ENCODE measurements around the gene NAV3.

Gene NAV3

GRCh38 chr12:77928078-77928477 is 97.4 kb downstream of the NAV3 start:
- no peak for DNase-seq (ENCODE audit: low spot score)

DNA sequence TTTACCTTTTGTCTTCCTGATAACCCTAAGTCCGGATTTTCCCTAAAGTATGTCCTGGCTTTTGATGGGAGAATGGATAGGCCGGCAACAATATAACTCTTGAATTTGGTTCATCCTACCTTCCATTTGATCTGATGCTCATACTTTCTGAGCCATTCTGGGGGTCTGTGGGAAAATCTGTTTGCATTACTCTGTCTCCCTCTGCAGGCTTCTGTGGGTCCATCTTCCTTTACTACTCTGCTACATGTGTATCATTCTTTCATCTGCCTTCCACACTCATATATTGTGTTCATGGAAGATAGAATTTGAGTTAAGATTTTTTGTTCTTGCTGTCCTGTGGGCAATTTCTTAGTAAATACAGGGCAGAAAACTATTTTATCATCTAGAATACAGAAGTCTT is 101.5 kb downstream of the NAV3 start:
- DNase-seq (ENCODE audit: low spot score), result no peak

GRCh38 chr12:77938301-77938700 is 107.6 kb downstream of the NAV3 start:
- DNase-seq (ENCODE audit: low spot score), result no peak

- DNase-seq (ENCODE audit: low spot score), result no peak
Observed at GRCh38 chr12:77940011-77940423, 109.3 kb downstream of the NAV3 start.

GRCh38 chr12:77940567-77940966 is 109.9 kb downstream of the NAV3 start:
- no peak for DNase-seq (ENCODE audit: low spot score)

GRCh38 chr12:77941401-77941800 is 110.7 kb downstream of the NAV3 start:
- DNase-seq (ENCODE audit: low spot score), result no peak

DNA sequence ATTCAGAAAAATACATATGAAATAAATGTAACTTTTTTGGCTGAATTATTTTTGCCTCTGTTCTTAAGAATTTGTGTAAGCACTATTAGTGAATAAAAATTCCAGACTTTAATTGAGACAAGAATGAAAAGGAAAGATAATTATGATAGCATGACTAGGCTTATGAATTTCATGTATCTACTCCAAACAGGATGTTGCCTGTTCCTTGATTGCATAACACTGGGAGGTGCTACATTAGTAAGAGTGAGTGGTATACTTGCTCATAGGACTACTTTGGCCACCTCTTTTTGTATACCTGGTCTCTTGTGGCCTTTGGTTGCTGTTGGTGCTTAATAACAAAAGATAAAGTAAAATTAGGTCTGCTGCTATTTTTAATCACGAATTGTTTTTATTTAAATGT is 112.8 kb downstream of the NAV3 start:
- no peak for DNase-seq (ENCODE audit: low spot score)

DNA sequence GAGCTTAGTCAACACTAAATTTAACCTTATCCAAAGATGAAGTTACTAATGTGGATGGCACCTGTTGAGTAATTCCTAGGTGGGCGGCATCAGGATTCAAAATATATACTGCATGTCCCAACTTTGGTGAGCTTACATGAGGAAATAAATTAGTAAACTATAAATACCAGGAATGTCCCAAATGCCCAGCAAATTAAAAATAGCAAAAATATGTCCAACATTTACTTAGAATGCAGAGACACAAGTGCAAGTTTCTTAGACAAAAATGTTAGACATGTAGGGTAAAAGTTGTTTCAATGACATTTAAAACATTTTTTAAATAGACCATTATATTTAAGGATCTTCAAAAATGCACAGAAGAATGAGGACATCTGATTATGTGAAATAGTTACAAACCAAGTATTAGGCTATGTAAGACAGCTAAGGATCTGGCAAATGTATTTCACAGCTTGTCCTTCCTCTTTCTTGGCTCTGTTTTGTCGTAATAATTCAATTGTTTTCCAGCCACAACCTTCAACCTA is 115.9 kb downstream of the NAV3 start:
- DNase-seq (ENCODE audit: low spot score), result no peak

DNA sequence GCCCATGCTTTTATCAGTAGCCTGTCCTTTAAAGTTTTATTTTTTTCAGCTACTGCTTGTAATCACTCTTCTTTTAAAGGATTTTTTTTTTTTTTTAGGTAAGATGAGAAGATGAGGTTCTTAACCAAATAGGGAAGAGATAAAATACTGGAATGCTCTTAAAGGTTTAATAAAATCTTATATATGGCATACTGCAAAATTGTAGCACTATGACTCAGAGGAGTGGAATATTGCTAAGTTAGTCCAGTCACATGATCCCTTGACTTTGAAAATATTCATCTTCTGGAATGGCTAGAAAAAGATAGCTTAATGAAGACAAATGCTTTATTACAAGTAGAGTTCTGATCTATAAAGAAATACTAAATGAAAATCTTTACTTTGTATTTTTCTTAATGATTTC is 116.6 kb downstream of the NAV3 start:
- DNase-seq (ENCODE audit: low spot score), result no peak

- no peak for DNase-seq (ENCODE audit: low spot score)
Observed at GRCh38 chr12:77947746-77948145, 117.1 kb downstream of the NAV3 start.

- DNase-seq (ENCODE audit: low spot score), result no peak
Observed at GRCh38 chr12:77949943-77950342, 119.2 kb downstream of the NAV3 start.

- DNase-seq (ENCODE audit: low spot score), result no peak
Observed at GRCh38 chr12:77953528-77954205, 123.0 kb downstream of the NAV3 start.

GRCh38 chr12:77954206-77954555 is 123.5 kb downstream of the NAV3 start:
- no peak for DNase-seq (ENCODE audit: low spot score)

DNA sequence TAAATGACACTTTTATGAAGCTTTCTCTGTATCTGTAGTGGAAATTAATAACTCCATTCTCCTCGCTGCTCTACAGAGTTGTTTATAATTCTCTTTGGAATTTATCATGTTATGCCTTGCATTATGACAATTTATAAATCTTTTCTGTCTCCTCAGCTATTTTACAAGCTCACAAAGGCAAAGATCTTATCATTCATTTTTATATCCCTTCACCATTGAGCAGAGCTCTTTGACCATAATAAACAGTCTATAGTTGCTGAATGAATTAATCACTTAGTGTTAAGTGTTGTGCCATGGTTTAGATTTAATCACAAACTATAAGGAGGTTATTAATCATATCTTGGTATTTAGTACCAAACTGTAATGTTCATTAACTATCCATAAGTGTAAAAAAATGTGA is 126.4 kb downstream of the NAV3 start:
- DNase-seq (ENCODE audit: low spot score), result no peak

- DNase-seq (ENCODE audit: low spot score), result no peak
Observed at GRCh38 chr12:77963576-77964178, 133.0 kb downstream of the NAV3 start.

DNA sequence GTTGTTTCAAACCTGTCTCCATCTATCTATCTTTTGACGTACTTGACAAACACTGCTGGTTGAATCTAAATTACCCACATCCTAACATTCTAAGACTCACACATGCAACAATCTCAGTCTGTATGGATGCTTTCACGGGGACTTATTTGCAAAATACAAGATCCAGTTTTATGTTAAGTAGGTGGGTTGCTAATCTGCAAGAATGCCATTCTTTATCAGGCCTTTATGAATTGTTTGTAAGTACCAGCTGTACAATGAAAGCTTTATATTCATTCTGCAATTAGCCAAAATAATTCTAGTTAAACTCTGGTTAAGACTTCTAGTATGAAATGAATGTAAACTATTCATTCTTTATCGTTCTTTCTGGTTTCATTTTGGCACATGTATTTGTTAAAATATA is 135.1 kb downstream of the NAV3 start:
- DNase-seq (ENCODE audit: low spot score), result no peak

DNA sequence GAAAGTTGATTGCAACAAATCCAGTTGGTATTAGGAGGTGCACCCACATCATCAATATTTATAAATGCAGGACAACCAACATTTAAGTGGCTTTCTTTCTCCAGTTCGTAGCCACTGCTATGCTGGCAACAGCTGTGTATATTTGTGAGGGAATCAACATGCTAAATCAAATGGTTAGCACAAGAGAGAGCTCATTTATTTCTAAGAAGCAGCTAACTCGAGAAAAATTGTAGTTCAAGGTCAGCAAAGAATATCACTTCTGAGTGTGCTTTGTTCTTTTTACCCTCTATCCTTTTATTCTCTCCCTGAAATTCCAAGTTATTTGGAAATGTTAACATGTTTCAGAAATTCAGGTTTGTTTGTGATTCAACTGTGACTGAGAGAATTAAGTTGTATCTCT is 137.3 kb downstream of the NAV3 start:
- DNase-seq (ENCODE audit: low spot score), result no peak

- no peak for DNase-seq (ENCODE audit: low spot score)
Observed at GRCh38 chr12:77968571-77968970, 137.9 kb downstream of the NAV3 start.

DNA sequence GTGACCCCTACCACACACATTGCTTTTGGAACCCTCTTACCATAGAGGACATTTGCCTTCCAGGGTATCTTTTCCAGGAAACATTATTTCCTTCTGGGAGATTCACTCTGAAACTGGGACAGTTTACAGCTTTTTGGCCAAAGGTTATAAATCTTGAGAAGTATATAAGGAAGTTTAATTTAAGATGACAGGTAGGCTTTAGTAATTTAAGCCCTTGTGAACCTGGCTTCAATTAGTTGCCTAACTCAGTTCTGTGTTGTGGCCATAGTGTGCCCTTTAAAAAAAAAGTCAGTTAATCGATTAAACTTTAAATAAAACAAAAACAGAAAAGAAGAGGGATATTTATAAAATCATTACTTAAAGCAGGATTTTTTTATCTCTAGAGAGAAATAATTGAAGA is 142.9 kb downstream of the NAV3 start:
- DNase-seq (ENCODE audit: low spot score), result no peak

- DNase-seq (ENCODE audit: low spot score), result no peak
Observed at GRCh38 chr12:77974645-77975044, 144.0 kb downstream of the NAV3 start.

GRCh38 chr12:77979597-77980250 is 149.0 kb downstream of the NAV3 start:
- DNase-seq (ENCODE audit: low spot score), result no peak

DNA sequence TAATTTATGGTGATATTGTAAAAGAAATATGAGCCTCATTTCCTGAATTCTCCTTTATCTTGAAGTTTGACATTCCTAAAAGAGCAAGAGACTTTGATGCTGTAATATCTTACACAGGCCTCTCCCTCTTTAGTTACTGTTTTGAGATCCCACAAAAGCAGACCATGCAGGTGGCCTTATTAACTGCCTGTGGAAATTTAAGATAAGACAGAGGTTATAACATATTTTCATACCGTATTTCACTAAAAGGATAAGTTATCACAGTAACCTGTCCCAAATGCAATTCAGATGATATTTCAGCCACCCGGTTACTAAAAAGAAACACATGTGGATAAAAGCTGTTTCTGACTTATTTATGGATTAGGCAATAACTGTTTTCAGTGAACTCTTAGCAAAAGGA is 150.1 kb downstream of the NAV3 start:
- no peak for DNase-seq (ENCODE audit: low spot score)

DNA sequence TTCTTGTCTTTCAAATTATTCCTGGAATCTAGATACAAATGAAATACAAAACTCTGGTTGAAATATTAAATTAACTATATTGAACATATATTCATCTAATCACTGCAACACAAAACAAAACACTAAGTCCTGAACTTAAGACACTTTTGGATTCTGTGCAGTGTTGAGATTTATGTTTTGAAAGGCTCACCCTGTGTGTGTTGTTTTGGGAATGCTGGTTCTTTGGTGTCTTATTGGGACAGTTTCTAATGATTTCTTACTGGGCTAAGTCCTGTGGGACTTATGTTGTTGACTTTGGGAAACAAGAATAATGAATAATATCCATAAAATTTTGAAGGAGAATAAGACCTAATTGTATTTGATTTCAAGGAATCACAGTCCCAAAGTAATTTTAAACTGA is 153.2 kb downstream of the NAV3 start:
- no peak for DNase-seq (ENCODE audit: low spot score)

GRCh38 chr12:77992760-77993159 is 162.1 kb downstream of the NAV3 start:
- DNase-seq (ENCODE audit: low spot score), result no peak

Data from D341Med (cell line).